Uterus (tissue), 2 donors: ENCODE data around the gene MXD3.

Experiments used
- CTCF ChIP-seq, 4 experiments: fragments of 200-600 bp in 2 of 4; fragments of 450-650 bp in 2 of 4; sonication (generic) in 2 of 4; IDR thresholded peaks; one replicate each; pipeline ENCODE4 v1.5.1; 2016 to 2019; ENCODE audit warnings: antibody characterized with exemption in 4 of 4, mild to moderate bottlenecking in 2 of 4, moderate library complexity in 1 of 4
- POLR2A ChIP-seq, 2 donors: fragments of 450-650 bp; IDR thresholded peaks; one replicate each; pipeline ENCODE4 v1.6.1; 2016; ENCODE audit warnings: antibody characterized with exemption in 2 of 2, mild to moderate bottlenecking in 1 of 2, moderate library complexity in 1 of 2

- no peak for TF ChIP-seq CTCF (IDR thresholded peaks at IDR 0.05)
- no peak for TF ChIP-seq POLR2A (IDR thresholded peaks at IDR 0.05)
Measured at GRCh38 chr5:177264178-177264577, 47.5 kb downstream of the MXD3 start.
